ENCODE measurements around the gene SBK2.

SBK2 gene

DNA sequence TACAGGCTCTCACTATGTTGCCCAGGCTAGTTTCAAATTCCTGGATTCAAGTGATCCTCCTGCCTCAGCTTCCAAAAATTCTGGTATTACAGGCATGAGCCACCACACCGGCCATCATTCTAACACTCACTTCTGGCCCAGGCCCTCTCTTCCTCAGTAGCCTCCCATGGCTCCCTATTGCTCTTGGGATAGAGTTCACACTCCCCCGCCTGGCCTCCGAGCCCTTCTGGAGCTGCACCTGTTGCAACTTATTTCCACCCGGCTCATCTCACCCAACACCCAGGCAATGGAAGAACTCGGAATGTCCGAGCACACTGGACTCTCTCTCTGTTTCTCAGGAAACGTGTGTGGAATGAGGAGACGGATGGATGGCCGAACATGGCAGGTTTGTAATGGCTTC, 17.4 kb upstream of the SBK2 start:
- DNase-seq: no peak

DNA sequence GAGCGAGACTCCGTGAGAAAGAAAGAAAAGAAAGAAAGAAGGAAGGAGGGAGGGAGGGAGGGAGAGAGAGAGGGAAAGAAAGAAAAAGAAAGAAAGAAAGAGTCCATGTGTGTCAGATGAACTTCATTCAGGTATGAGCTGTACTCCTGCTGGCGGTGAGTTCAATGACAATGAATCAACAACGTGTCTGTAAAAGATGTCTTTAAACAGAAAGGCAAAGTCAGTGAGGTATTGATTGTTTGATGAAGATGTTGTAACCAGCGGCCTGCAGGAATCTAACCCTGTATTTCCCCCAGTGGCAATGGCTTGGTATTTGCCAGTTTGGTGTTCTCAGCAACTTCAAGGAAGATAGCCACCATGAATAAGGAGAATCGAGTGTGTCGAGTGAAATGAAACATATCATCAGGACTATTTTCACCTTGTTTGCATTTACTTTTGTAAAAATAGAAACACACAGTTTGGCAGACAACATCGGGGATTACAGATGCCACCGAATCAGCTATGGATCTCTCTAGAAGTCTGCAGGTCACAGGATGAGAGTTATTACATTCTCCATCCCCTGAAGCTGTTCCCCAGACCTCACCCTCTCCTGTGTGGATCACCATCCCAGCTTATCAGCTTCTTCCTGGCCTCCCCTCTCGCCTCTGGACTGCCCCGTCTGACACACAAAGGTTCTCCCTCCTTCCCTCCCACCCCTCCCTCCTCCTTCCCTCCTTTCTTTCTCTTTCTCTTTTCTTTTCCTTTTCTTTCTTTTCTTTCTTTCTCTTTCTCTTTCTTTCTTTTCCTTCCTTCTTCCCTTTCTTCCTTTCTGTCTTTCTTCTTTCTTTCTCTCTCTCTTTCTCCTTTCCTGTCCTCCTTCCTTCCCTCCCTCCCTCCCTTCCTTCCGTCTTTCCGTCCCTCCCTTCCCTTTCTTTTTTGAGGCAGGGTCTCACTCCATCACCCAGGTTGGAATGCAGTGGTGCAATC, 16.6 kb upstream of the SBK2 start:
- DNase-seq: no peak

DNA sequence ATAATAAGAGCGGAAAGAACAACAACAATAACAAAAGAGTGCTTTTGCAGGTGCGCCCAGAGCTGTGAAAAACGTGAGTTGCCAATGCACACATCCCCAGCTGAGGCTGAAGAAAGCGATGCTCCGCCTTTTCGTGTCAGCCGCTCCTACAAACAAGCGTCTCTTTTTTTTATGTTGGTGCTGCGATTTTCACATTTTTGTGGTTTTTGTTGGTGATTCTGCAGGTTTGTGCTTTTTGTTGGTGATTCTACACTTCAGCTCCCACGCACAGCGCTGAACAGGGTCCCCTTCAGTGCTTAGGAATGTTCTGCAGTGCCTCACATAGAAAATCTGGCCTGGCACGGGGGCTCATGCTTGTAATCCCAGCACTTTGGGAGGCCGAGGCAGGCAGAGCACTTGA, 15.7 kb upstream of the SBK2 start:
- no peak for DNase-seq

DNA sequence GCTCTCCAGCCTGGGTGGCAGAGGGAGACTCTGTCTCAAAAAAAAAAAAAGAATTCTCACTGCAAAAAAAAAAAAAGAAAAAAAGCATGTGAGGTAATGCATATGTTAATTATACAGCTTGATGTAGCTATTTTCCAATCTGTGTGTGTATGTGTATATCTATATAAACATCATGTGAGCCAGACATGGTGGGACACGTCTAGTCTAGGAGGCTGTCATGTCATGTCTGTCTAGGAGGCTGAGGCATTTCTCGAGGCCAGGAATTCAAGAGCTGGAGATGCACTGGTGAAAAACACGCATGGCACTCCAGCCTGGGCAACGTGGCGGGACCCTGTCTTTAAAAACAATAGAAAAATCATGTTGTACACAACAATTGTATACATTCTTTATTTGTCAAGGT, 15.3 kb upstream of the SBK2 start:
- no peak for DNase-seq

DNA sequence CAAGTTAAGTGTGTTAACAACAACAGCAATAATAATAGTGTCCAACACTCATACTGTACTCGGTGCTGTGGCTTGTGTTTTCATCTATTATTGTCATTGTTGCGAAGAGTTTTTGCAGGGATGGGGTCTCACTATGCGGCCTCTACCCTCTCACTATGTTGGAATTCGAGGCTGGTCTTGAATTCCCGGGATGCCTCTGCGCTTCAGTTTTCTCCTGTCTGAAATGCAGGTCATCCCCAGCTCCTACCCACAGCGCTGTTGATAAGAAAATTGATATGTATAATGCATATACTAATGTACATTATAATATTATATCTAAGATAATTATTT, 13.4 kb upstream of the SBK2 start:
- no peak for DNase-seq

DNA sequence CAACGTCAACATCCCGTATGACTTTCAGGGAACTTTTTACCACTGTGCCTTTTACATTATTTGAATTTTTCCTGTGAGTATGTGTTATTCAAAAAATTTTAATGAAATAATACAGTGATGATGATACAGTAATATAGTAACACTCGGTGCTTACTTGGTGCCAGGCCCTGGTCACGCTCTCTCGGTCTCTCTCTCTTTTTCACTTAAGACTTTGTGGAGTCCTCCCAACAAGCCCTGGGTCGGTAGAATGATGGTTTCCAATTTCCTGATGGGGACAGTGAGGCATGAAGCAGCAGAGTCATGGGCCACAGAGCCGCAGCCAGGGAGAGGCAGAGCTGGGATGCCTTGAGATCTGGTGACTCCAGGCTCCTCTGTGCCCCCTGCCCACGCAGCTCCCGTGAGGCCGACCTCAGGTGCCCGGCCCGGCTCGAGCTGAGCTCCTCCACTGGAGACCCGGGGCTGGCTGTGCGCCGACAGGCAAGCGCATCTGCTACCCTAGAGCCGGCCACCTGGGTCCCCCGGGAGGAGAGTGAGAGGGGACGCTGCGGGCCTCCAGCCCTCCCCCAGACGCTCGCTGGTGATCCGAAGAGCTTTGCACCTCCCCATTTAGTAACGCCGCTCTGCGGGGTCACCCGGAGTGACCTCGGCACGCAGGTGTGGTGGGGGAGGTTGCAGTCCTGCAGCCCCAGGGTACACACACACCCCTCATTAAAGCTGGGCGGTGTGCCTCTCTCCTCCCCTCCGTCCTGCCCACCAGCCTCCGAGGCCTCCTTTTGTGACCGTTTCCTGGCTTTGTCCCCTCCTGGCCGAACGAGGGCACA, 12.8 kb upstream of the SBK2 start:
- no peak for DNase-seq

DNA sequence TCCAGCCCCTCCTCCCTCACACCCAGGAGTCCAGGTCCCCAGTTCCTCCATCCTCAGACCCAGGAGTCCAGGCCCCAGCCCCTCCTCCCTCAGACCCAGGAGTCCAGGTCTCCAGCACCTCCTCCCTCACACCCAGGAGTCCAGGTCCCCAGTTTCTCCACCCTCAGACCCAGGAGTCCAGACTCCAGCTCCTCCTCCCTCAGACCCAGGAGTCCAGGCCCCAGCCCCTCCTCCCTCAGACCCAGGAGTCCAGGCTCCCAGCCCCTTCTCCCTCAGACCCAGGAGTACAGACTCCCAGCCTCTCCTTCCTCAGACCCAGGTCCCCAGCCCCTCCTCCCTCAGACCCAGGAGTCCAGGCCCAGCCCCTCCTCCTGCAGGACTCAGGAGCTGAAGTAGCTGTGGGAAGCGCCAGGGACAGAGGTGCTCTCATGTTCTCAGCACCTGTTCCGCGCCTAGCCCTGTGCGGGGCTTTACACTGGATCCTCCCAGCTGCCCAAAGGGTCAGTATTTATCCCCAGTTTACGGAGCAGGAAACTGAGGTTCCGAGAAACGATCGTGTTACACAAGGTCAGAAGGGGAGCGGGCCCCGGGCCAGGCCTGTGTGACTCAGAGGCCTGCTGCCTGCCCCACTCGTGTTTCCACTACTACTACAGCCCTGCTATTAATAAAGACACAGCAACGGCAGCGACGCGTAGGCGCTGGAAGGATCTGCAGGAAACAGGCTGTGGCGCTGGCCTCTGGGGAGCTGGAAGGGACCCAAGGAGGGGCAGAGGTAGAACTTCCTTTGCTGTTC, 10.1 kb upstream of the SBK2 start:
- DNase-seq: no peak

DNA sequence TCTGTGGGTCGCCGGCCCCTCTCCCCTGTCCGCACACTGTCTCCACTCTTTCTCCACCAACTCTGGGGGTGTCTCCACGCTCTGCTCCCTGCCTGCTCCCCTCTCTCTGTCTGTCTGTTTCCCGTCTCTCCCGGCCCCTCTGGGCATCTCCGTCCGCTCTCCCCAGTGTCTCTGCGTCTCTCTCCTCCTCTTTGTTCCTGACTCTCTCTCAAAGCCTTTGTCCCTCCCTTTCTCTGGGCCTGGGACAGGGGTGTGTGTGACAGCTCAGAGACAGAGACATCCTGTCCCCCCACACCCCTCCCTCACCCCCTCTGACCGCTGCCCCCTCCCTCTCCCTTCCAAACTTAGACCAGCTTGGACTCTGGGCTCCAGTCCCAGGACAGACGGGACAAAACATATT, 9.1 kb upstream of the SBK2 start:
- no peak for DNase-seq

DNA sequence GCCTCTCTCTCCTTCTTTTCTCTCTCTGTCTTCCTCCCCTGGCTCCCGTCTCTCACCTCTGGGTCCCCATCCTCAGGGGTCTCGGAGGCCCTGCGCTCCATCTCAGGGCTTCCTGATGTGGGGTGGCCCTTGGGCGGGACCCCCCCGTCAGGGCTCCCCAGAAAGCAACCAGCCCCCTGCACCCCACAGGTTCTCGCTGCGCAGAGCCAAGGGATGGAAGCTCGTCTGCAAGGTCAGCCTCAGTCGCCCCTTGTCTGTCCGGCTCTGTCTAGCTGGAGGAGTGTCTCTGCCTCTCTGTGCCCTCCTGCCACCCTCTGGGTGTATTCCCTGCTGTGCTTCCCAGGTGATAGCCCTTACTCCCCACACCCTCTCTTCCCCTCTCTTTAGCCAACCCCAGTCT, 8.5 kb upstream of the SBK2 start, which contains the start of gene SBK3:
Gene SBK3 (minus strand): TSS at position 101 of the 400 bp plus-strand sequence. CDS start 0 bp downstream, at position 101.
- no peak for DNase-seq

DNA sequence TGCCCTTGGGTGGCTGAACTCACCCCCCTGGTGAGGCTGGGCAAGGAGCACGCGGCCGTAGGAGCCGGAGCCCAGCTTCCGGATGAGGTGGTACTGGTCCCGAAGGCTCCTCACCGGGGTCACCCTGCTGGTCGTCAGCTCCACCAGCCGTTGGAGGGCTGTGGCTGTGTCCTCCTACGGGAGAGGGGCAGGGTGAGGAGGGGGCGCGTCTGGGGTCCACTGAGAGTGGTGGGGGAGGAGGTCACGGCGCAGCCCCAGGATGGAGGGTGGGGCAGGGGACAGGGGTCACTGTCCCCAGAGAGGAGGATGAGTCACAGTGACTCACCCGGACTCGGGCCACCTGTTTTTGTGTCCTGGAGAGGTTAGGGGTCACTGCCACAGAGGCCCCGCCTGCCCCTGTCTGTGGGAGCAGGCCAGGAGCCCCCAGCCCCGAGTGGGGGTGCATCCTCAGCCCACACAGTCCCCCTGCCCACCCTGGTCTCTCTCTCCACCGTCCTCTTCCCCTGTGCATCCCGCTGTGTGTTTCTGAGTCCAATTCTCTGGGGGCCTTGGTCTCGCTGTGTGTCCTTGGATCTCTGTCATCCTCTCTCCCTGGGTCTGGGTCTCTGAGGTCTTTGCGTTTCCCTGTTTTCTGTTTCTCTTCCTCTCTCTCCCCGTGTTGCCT, 8.0 kb upstream of the SBK2 start:
- no peak for DNase-seq

DNA sequence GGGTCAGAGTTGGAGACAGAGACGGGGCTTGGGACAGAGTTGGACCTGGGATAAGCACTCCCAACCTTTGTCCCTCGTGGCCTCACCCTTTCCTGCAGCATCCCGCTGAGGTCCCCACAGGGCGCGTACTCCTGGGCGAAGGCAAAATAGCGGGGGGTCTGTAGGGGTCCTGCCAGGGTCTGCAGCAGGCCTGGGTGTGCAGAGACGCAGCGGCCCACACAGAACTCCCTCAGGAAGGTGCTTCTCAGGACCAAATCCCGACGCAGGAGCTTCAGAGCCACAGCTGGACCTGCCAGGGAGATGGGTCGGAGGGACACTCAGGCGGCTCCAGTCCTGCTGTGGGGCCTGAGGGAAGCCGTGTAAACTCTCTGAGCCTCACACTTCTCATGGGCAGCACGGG, 7.1 kb upstream of the SBK2 start:
- no peak for DNase-seq

DNA sequence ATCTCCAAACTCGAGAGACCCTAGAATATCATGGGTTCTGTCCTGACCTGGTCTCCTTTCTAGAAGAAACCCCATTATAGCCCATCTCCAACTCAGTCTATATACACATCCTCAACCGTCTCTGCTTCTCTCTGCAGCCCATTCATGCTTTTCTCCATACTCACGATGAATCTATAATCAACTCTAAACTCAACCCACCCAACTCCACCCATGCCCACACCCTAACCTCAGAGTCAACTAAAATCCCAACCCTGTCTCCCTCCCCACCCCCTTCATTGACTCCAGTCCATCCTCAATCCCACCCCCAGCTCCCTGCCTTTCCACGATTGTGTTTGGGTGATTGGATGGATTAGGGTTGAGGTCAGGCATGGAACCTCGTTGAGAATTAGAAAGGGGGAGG, 6.6 kb upstream of the SBK2 start:
- no peak for DNase-seq

DNA sequence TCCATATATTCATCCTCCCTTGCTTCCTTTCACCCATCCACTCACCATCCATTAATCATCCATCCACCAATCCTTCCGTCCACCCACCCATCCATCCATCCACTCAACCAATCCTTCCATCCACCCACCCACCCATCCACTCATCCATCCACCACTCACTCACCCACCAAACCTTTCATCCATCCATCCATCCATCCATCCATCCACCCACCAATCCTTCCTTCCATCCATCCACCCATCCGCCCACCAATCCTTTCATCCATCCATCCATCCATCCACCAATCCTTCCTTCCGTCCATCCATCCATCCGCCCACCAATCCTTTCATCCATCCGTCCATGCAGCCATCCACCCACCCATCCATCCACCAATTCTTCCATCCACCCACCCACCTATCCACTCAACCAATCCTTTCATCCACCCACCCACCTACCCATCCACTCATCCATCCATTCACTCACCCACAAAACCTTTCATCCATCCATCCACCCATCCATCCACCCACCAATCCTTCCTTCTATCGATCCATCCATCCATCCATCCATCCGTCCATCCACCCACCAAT, 5.4 kb upstream of the SBK2 start:
- DNase-seq: no peak

DNA sequence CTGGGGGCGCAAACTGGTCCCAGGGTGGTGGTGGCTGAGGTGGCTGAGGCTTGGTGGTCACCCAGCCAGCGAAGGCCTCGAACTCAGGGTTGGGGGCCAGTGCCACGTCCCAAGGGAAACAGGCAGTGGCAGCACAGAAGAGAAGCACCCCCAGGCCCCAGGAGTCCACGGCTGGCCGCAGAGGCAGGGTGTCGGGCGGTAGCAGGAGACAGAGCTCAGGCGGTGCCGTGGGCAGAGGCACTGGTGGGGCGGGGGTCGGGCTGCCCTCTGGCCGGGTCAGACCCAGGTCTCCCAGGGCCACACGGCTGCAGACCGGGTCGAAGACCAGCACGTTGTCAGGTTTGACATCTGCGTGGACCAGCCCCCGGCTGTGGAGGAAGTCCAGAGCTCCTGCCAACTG, 4.2 kb upstream of the SBK2 start:
- DNase-seq: no peak

DNA sequence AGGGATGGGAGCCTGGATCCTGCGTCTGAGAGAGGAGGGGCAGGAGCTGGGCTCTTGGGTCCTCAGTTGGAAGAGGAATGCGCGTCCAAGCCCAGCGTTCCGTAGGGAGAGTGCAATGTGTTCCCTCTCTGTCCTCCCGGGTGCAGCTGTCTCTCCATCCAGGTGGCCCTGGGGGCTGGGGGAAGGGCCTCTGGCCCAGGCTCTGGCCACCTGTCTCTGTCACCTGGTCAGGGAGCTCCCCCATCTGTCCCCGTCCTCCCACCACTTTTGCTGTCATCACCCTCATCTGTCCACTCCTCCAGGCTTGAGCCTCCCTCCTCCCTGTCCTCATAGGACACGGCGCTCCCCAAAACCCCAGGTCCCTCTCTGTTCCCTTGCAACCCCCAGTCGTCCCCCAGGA, 3.7 kb upstream of the SBK2 start:
- no peak for DNase-seq

DNA sequence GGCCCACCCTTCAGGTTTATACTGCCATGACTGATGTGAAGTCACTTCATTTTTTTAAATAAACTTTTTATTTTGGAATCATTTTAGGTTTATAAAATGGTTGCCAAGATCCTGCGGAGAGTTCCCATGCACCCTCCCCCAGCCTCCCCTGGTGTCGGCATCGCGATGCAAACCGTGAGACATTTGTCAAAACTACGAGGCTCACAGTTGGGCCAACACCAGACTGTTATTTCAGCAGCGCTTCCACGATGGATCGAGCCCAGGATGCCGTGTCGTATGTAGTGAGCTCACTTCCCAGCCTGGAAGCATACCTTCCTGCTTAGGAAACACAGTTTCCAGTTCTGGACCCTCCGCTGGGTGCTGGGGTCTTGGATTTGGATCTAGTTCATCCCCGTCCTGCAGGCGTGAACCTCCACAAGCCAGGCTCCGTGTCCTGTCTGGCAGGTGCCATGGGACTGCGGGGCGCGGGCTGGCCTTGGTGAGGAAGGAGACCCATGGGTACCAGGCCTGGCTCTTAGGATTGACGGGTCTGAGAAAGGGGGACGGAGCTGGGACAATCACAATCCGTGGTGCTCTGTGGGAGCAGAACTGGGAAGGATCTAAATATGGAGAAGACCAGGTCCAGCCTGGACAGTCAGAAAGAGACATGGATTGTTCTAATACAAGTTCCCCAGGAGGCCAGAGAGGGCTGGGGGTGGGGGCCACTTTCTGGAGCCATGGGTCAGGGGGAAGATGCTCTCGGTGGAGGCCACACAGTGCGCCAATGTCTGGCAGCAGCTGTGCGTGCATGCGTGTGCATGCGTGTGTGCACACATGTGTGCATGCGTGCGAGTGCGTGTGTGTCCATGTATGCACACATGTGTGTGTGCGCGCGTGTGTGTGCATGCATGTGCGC, 2.4 kb upstream of the SBK2 start:
- no peak for DNase-seq

DNA sequence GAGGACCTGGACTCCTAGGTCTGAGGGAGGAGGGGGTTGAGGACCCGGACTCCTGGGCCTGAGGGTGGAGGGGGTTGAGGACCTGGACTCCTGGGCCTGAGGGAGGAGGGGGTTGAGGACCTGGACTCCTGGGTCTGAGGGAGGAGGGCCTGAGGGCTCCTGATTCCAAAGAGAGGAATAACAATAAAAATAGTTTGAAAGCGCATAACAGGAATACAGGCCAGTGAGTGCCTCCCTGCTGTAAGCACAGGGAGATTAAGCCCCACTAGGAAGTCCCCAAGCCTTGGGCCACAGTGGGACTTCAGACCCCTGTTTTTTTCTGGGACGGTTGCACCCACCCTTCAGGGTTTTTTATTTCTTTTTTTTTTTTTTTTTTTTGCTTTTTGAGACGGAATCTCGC, 1.2 kb upstream of the SBK2 start:
- DNase-seq: no peak

DNA sequence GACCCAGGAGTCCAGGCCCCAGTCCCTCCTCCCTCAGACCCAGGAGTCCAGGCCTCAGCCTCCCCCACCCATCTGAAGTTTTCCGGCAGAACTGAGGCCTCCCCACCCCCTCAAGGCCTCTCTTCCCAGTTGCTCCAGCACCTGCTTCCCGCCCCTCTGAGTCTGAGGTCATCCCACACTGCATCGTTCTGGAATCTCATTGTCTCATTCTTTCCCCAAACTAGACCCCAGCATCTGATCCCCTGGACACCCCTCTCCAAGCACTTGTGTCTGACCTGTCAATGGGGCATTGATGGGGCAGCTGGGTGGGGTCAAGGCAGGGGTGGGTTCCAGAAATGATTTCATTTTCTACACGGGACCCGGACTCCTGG, 793 bp upstream of the SBK2 start:
- no peak for DNase-seq

DNA sequence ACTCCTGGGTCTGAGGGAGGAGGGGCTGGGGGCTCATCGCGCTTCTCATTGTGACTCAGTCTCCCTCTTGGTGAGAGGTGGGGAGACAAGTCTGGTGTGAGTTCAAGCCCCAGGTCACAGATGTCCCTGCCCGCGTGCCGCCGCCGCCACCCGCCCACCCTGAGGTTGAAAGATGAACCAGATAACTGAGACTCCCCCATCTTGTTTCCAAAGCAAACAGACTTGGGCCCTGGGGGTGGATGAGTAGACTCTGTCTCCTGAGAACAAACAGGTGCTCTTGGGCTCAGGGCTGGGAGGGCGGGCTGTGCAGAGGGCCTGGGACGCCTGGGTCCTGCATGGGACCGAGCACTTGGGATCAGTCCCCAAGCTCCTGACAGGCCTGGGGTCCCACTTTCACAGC, 567 bp downstream of the SBK2 start:
- DNase-seq: no peak

DNA sequence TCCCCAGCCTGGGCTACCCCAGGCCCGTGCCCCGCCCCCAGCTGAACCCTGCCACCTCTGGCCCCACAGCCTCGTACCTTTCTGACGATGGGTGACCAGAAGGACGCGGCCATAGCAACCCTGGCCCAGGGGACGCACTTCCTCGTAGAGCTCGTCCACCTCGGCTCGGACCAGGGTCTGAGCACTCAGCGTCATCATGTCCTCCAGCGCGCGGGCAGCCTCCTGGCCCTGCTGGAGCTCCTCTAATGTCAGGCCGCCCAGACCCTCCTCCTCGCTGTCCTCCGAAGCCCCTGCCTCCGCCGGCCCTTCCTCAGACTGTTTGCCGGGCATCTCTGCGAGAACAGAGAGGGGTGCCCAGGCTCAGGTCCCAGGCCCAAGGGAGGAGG, 975 bp downstream of the SBK2 start:
- no peak for DNase-seq

DNA sequence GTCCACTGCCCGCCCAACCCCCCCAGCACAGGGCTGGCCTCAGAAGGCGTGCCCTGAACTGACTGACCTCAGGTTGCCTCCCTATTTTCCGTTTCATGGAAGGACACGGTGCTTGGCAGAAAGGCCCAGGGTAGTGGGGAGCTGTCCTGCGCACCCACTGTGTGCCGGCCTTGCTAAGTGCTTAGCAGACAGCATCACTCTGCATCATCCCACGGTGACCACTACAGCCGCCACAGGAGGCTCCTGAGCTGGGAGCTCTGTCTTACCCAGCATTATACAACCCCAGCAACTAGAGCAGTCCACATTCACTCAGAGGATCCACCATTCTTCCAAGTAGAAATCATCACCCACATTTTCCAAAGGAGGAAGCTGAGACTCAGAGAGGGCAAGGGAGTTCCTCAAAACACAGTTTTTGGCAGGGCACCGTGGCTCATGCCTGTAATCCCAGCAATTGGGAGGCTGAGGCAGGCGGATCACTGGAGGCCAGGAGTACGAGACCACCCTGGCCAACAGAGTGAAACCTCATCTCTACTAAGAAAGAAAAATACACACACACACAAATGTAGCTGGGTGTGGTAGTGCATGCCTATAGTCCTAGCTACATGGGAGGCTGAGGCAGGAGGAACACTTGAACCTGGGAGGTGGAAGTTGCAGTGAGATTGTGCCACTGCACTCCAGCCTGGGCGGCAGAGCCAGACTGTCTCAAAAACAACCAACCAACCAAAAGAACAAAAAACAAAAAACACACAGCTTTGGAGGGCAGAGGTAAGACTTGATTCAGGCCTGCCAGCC, 1.6 kb downstream of the SBK2 start:
- no peak for DNase-seq

All from activated CD4-positive, CD25-positive, alpha-beta regulatory T cell (primary cell).